Measurements from ENCODE around the gene APOBEC3H.

Gene APOBEC3H

DNA sequence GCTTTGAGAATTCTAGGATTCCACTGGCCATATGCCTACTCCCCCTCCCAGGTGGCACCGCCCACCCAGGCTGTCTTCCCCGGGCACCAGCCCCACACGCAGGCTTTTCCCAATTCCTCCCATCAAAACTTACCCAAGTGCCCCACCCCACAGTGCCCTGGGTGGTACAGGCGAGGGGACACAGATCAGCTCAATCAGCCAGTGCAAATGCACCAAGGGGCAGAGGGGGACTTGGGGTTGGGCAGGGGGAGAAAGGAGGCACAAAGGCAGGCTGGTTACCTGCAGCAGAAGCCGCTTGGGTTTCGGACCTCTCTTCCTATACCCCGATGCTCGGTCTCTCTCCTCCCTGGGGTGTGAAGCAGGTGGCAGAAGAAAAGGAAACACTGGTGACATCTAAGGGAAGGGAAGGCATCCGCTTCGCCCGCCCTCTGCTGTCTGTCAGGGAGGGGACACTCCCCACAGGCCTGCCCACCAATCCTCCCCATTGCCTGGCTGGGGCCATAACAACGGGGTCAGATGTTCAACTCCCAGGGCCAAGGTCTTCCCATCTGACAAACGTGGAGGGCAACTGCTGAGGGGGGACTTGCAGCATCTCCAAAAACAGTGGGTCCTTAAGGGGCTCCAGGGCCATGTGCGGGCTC is 41.4 kb downstream of the APOBEC3H start:
- no peak for DNase-seq

DNA sequence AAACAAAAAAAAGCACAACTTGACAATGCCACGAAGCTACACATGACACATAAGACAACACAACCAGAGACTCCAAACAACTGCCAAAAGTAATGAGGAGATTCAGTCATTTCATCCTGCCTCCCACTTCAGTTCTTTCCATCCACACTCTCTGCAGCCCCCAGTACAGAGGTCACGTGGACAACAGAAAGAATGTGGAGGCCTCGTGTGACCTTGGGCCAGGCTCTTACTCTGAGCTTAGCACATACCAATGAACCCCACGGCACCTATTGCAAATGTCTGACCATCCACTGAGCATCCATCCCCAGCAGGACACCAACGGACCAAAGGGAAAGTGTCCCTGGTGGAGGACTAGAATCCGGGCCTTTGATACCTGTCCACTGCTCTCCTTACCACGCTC is 42.9 kb downstream of the APOBEC3H start:
- no peak for DNase-seq

DNA sequence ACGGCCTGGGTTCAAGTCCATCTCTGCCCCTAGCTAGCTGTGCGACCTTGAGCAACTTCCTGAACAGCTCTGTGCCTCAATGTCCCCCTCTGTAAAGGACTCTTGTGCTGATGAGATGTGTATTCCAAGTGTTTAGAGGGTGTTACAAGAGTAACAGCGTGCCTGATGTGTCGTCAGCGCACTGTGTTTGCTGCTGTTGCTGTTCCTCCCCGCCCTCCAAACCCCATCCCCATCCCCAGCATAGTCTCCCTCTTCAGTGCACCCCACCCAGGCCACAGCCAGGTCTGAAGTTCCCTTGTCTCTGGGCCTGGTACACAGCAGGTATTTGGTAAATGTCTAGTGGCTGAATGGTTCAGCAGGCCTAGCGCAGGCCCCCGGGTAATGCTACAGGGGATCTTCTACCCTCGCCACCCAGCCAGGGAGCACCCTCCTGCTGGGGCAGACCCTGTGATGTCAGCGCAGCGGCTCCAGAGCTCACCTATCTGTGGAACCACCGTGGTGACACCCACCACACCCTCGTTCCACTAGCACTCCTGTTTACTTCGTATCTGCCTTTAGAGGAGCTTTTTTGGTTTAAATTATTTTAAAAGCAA is 45.1 kb downstream of the APOBEC3H start:
- no peak for DNase-seq

DNA sequence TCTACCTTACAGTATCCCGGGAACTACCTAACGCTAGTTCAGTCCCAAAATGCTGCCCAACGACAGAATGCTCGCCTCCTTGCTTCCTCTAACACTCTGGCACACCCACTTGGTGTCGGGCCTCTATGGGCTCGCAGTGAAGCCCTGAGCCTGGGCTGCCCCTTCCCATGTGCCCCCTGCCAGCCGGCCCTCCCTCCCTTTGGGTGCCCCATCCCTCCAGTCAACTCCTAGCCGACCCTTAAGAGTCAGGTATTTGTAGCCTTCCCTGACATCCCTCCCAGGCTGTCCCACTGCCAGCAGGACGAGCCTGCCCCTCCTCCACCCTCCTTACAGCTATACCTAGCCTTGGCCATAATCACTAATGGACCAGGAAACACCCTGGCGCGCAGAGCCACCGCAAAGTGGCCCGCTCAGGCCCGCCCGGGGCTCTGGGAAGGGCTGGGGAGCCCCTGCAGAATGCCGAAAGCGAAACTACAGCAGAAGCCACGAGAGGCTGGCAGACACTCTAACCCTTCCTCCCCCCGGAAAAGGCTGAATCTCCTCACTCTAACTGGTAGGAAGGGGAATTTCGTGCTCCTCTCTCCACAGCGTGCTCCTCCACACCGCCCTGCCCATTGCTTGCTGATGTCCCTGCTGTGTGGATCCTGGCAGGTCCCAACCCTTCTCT is 47.2 kb downstream of the APOBEC3H start:
- peak; percentile 20 for DNase-seq

DNA sequence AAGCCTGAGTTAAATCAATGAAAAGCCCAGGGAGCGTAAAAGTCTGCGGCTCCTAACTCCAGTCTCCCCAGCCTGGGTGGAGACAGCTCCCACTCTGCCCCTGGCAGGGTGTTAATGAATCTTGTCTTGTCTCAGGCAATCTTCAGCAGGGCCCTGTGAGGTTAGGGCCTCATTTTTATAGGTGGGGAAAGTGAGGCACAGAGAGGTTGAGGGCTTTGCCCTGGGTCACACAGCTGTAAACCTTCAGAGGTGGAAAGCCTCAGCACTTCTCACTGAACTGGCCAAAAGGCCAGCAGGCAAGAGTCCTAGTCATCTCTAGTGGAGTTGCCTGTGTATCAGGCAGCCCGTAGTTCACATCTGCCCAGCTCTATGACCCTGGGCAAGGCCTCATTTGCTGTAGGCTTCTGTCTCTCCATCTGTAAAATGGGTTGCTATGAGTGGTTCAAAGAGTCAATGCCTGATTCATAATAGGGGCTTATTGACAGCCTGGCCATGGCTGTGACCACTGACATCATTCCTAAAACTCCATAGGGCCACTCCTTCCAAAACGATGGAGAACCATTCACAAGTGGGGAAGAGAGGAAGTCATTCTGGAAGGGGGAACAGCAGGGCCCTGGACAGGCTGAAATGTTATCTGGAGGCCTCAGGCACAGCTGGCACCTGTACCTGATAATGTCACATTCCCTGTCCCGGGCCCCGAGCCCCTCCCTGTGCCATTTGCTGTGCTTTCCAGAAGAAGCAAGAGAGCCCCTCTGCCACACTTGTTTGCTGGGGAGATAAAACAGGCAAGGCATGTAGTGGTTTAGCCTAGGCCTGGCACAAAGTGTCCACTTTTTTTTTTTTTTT is 49.4 kb downstream of the APOBEC3H start:
- no peak for DNase-seq

DNA sequence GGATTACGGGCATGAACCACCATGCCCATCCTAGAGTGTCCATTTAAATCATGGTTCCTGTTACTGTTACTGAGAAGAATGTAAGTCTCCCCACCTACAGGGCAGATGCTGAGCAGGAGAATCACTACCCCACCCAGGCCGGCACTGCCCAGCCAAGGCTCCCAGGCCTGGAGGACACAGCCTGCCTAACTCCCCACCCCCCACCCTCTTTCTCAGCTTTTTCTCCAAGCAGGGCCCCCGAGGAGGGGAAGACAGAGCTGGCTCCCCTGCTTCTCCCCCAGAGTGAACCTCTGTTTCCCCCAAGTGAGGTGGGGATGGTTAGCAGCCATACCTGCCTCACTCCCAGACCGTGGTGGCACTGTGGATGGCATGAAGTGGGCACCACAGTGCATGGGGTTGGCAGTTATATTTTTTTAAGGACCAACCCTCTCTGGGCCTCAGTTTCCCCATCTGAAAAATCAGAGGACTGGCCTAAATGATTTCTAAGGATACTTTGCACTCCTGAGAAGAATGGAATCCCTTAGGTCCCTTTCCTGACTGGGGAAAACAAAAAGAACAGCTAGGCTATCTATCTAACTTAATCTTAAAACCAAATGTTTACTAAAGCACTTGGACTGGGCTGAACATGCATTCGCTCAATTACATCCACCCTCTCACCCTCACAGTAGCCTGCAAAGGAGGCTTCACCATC is 50.4 kb downstream of the APOBEC3H start:
- no peak for DNase-seq

DNA sequence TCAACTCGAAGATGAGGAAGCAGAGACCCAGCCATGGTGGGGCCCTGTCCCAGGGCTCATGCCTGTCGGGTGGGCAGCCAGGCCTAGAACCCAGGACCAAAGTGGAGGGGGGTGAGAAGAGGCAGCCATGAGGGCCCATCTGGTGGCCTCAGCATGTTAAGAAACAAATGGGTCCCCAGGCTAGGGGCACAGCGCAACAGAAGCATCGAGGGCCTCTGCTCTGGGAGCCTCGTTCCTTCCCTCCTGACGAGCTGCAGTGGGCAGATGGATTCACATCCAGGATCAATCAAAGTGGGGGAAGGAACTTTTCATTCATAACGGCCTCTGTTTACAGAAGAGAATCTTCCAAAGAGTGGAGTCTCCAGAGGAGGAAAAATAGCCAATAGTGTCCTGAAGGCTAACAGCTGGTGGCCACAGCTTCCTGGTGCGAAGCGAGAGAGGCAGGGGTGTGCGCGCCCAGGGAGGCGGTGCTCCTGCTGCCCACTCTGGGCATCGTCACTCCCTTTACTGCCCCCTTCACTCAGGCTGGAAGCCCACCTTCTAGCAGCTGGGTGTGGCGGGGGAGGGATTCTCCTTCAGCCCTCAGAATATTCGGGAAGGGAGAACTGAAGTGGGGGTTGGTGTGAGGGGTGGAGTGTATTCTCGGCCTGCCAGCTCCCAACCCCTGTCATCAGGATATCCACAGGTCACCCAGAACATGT is 51.1 kb downstream of the APOBEC3H start:
- no peak for DNase-seq

DNA sequence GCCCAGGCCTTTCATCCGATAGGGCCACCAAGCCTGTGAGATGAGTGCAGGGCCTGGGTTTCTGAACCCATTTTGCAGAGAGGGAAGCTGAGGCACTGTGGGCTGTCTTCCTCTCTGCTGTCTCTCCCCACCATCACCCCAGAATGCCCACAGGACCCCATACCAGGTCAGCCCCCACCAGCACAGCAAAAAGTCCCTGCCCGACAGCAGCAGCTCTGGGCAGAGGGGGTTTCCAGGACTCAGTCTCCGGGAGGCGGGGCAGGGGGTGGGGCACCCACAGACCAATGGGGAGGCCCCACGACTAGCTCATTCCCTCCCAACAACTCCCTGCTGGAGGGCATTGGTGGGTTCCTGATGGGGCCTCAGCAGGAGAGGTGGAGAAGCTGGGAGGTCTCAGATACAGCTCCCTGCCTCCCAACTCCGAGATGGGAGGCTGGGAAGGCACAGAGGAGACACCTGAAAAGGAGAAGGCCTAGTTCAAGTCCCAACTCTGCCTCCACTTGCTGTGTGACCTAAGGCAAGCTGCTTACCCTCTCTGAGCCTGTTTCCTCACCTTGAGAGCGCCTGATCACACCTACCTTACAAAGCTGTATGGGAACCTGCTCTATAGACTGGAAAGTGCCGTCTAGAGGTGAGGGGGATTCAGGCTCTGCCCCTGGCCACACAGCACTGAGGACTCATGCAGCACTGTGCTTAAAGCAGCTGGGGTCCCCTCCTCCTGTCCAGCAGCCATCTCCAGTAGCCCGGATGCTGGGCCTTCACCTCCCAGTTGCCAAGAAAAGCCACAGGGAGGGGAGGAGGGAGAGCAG is 51.9 kb downstream of the APOBEC3H start:
- DNase-seq: no peak

DNA sequence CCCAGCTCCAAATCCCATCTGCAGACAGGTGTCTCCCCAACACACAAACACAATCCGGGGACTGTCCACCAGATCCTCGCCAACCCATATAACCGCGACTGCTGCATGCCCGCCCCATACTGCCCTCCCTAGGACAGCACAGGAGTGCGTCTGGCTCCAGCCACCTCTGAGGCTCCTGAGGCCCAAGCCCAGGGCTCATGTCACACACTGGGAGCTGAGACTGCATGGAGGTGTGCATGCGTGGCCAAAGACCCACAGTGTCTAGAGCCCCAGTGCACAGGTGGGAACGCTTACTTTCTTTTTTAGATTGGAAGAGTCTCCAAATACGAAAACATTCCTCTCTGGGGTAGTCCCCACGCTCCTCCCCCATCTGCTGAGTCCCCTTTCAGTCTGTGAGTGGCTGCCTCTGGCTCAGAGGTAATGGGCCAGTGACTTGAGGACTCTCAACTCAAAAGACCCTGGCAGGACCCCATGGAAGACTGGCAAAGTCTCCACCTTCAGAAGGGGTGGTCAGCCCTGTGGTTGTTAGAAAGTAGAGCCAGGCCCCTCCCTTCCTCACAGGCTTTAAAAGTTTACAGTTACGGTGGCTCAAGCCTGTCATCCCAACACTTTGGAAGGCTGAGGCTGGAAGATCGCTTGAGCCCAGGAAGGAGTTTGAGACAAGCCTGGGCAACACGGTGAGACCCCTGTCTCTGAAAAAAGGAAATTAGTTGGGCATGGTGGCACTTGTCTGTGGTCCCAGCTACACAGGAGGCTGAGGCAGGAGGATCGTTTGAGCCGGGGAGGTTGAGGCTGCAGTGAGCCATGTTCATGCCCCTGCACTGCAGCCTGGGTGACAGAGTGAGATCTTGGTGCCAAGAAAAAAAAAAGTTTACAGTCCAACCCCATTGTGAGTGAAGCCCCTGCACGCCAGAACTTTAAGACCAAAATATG is 53.1 kb downstream of the APOBEC3H start:
- no peak for DNase-seq

DNA sequence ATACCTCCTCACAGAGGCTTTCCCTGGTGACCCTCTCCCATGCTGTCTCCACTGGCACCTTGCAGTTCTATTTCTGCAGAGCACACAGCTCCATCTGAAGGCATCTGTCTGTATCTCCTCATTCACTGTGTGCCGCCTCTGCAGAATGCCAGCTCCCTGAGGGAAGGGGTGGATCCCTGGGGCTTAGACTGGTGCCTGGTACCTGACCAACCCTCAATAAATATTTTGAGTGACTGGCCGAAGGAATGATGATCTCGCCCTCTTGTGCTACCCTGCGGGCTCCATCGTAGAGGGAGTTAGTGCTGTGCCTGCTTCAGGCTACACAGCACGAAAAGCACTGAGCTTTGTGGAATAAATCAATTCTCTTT is 53.8 kb downstream of the APOBEC3H start:
- no peak for DNase-seq

DNA sequence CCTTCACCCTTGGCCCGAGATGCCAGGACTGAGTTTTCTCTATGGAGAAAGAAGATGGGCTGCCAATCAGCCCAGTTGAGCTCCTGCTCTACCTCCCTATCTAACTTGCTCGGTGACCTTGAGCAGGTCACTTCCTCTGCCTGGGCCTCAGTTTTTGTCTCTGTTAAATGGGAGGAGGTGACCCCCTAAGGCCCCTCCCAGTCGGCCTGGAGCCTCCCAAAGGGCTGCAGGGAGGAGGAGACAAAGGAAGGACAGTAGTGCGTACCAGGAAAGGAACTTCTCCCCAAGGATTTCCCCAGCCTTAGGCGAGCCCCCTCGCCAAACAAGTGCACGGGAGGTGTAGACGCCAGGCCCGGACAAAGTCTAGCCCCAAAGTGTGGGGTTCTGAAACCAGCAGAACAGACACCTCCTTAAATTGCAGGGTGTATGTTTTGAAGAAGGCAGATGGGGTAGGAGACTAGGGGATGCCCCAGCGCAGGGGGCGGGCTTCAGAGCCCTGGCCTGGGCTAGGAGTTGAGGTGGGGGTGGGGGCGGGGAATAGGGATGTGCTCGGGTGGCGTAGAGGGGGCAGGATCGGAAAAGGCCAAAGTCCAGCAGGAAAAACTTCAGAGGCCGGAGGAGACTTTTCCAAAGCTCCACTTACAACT is 54.4 kb downstream of the APOBEC3H start:
- no peak for DNase-seq

DNA sequence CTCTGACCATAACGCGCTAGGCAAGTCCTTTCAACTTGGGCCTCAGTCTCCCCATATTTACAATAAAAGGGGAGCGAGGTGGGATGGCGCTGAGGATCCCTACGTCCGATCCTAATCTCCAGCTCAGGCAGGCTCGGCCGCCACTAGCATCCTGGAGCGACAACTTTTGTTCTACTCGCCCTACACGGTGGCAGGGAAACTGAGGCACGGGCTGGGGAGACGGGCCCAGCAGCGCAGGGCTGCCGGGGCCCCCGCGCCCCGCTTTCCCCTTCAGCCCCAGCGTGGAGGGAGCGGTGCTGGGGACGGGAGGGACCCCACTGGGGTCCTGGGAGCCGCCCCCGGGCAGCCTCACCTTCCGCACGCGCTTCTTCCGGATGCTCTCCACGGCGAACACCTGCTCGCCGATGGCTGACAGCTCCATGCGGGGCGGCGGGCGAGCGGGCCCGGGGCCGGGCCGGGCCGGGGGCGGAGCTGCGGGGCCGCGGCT is 55.0 kb downstream of the APOBEC3H start:
- no peak for DNase-seq

DNA sequence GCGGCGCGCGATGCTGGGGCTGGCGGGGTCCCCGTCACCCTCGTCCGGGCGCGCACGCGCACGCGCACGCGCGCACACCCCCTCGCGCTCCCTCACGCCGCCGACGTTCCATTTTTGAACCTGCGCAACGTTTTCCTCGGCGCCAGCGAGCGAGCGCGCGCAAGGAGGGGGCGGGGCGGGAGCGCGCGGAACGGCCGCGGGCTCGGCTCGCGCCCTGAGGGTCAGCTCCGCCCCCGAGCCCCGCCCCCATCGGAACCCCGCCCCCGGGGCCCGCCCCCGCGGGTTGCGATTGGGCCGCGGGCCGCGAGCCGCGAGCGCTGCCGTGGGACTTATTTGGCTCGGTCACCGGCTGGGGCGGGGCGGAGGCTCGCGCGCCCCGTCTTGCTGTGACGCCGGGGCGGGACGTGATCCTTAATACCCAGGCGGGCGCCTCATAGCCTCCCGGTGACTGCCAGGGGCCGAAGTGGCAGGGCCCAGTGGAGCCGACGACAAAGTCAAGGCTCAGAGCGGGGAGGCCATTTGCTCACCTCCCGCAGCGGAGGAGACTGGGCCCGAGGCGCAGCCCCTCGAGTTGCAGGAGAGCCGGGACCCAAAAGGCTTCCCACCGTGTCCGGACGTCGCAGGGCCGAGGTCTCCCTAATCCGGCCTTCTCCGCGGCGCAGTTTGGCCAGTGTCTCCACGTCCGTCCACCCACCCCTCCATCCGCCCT is 55.6 kb downstream of the APOBEC3H start, which contains the start of gene CBX7:
Gene CBX7, minus strand, starts transcription at position 170 of the 709 bp plus-strand sequence. CDS start 236 bp downstream, outside the sequence.
- DNase-seq: peak; percentile 82

DNA sequence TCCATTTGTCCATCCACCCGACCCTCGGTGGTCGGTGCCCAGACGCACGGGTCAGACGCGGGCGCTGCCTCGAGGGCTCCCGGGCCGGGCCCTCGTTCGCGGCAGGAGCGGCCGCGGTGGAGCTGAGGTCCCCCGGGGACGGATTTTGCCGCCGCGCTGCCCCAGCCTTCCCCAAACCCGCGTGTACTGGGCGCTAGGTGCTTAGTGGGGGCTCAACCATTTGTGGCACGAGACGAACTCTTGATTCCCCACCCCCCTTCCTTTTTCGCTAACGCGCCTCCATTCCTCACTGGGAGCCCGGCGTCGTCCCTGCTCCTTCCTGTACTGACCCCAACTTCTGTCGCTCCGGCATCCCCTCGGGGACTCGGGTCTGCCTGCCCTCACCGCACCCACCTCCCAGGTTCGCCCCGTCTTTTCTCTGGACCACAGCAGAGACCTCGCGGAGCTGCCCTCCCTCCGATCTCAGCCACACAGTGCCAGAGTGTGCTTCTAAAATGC is 56.2 kb downstream of the APOBEC3H start:
- DNase-seq: no peak
